ENCODE results near the gene PCED1B. TPM values are rescaled to one million over a fixed set of nuclear protein-coding genes. Genes with fewer than 3 reads are reported as not detected.

Gene PCED1B
- total and polyA plus RNA-seq, 2 experiments from 2014 or later = 3.6 to 6.6 TPM

- Histone ChIP-seq H2AFZ (no peak overlapping the region), H3K79me2 (no peaks in the 10 kb centered on the region), H3K27ac (no peak overlapping the region), H3K4me1 (ENCODE audit: insufficient read depth) (no peaks in the 10 kb centered on the region), H3K4me3 (no peak overlapping the region), H3K9me2 (replicated peaks; ENCODE audit: insufficient read depth) (no peaks in the 10 kb centered on the region), H4K20me1 (ENCODE audit: insufficient read depth, poor library complexity, severe bottlenecking) (no peaks in the 10 kb centered on the region), H3K27me3 (no peaks in the 10 kb centered on the region), H3K36me3 (replicated peaks; ENCODE audit: insufficient read depth, low read depth) (no peaks in the 10 kb centered on the region), H3K9me3 (ENCODE audit: low read depth) (no peaks in the 10 kb centered on the region), H3K4me2 (no peak overlapping the region)
- DNase-seq (ENCODE audit: low spot score) = no peak
- TF ChIP-seq EZH2phosphoT487 (IDR thresholded peaks at IDR 0.05; ENCODE audit: low read depth, severe bottlenecking, unreplicated experiment) = no peak
- TF ChIP-seq EZH2 (IDR thresholded peaks at IDR 0.05; ENCODE audit: borderline replicate concordance) = no peak
- TF ChIP-seq CTCF (IDR thresholded peaks at IDR 0.05; ENCODE audit: poor library complexity) = no peak
- WGBS (ENCODE audit: low lambda C conversion rate, missing lambda C conversion rate) = 86% methylated on average over 2 of the region's 2 CpGs
Observed at GRCh38 chr12:47110011-47110541, 30.7 kb downstream of the PCED1B start.

GRCh38 chr12:47110718-47111391 lies 31.4 kb downstream of the PCED1B start:
- no peak overlapping the region for H3K27ac ChIP-seq
- H4K20me1 ChIP-seq (ENCODE audit: insufficient read depth, poor library complexity, severe bottlenecking) = no peaks in the 10 kb centered on the region
- H3K9me2 ChIP-seq (replicated peaks; ENCODE audit: insufficient read depth) = no peaks in the 10 kb centered on the region
- H3K9me3 ChIP-seq (ENCODE audit: low read depth) = no peaks in the 10 kb centered on the region
- no peaks in the 10 kb centered on the region for H3K27me3 ChIP-seq
- H3K4me1 ChIP-seq (ENCODE audit: insufficient read depth) = no peaks in the 10 kb centered on the region
- no peaks in the 10 kb centered on the region for H3K36me3 ChIP-seq (replicated peaks; ENCODE audit: insufficient read depth, low read depth)
- no peak for TF ChIP-seq CTCF (IDR thresholded peaks at IDR 0.05; ENCODE audit: poor library complexity)
- no peak for TF ChIP-seq EZH2 (IDR thresholded peaks at IDR 0.05; ENCODE audit: borderline replicate concordance)
- no peak for TF ChIP-seq EZH2phosphoT487 (IDR thresholded peaks at IDR 0.05; ENCODE audit: low read depth, severe bottlenecking, unreplicated experiment)
- 75% methylated on average over 2 of the region's 2 CpGs for WGBS (ENCODE audit: low lambda C conversion rate, missing lambda C conversion rate)
- DNase-seq (ENCODE audit: low spot score) = no peak
- H3K4me3 ChIP-seq = no peak overlapping the region
- H3K4me2 ChIP-seq = no peak overlapping the region
- H2AFZ ChIP-seq = no peak overlapping the region
- H3K79me2 ChIP-seq = no peaks in the 10 kb centered on the region

- Histone ChIP-seq H2AFZ (no peak overlapping the region), H3K9me2 (replicated peaks; ENCODE audit: insufficient read depth) (no peaks in the 10 kb centered on the region), H3K4me3 (no peak overlapping the region), H3K27me3 (no peaks in the 10 kb centered on the region), H3K36me3 (replicated peaks; ENCODE audit: insufficient read depth, low read depth) (no peaks in the 10 kb centered on the region), H3K27ac (no peak overlapping the region), H4K20me1 (ENCODE audit: insufficient read depth, poor library complexity, severe bottlenecking) (no peaks in the 10 kb centered on the region), H3K4me2 (no peak overlapping the region), H3K4me1 (ENCODE audit: insufficient read depth) (no peaks in the 10 kb centered on the region), H3K9me3 (ENCODE audit: low read depth) (no peaks in the 10 kb centered on the region), H3K79me2 (no peaks in the 10 kb centered on the region)
- 96% methylated on average over 2 of the region's 2 CpGs for WGBS (ENCODE audit: low lambda C conversion rate, missing lambda C conversion rate)
- TF ChIP-seq EZH2 (IDR thresholded peaks at IDR 0.05; ENCODE audit: borderline replicate concordance) (no peak), EZH2phosphoT487 (IDR thresholded peaks at IDR 0.05; ENCODE audit: low read depth, severe bottlenecking, unreplicated experiment) (no peak), CTCF (IDR thresholded peaks at IDR 0.05; ENCODE audit: poor library complexity) (no peak)
- DNase-seq (ENCODE audit: low spot score) = no peak
Observed at GRCh38 chr12:47111392-47111778, 32.0 kb downstream of the PCED1B start.
